GM19238 (cell line): ENCODE measurements around the gene CAVIN4.

Experiments used
- DNase-seq: peaks from one replicate; pipeline ENCODE4 v3.0.0; 2011; ENCODE audit warnings: low spot score; ENCODE audit not compliant: insufficient read length

CAVIN4 gene

GRCh38 chr9:100589582-100589981 is 11.7 kb downstream of the CAVIN4 start:
- no peak for DNase-seq

GRCh38 chr9:100590481-100590880 is 12.6 kb downstream of the CAVIN4 start:
- DNase-seq: no peak

- DNase-seq: no peak
These were observed 13.3 kb downstream of the CAVIN4 start for GRCh38 chr9:100591139-100591538.

GRCh38 chr9:100591639-100592412 is 13.9 kb downstream of the CAVIN4 start:
- no peak for DNase-seq

- peak; percentile 12 for DNase-seq
These were observed 17.7 kb downstream of the CAVIN4 start for GRCh38 chr9:100595391-100596199.

- no peak for DNase-seq
These were observed 19.4 kb downstream of the CAVIN4 start for GRCh38 chr9:100597236-100597635.

- peak; percentile 40 for DNase-seq
These were observed 20.8 kb downstream of the CAVIN4 start for GRCh38 chr9:100598641-100599145.

GRCh38 chr9:100600521-100601079 is 22.7 kb downstream of the CAVIN4 start:
- no peak for DNase-seq

GRCh38 chr9:100601216-100601615 is 23.3 kb downstream of the CAVIN4 start:
- DNase-seq: peak; percentile 10

GRCh38 chr9:100602342-100602801 is 24.5 kb downstream of the CAVIN4 start:
- no peak for DNase-seq

- DNase-seq: no peak
These were observed 27.5 kb downstream of the CAVIN4 start for GRCh38 chr9:100605405-100605804.

- no peak for DNase-seq
These were observed 41.3 kb downstream of the CAVIN4 start for GRCh38 chr9:100619194-100619593.

- no peak for DNase-seq
These were observed 41.8 kb downstream of the CAVIN4 start for GRCh38 chr9:100619665-100620064.

GRCh38 chr9:100623969-100624368 is 46.1 kb downstream of the CAVIN4 start:
- no peak for DNase-seq

GRCh38 chr9:100626949-100627348 is 49.1 kb downstream of the CAVIN4 start:
- DNase-seq: no peak

- no peak for DNase-seq
These were observed 59.9 kb downstream of the CAVIN4 start for GRCh38 chr9:100637787-100638186.
